Body of pancreas (tissue), 4 donors: ENCODE measurements around the gene ACADSB.

ENCODE experiments used
- POLR2A ChIP-seq, 3 donors: fragments of 450-650 bp; IDR thresholded peaks; one replicate each; pipeline ENCODE4 v1.6.1; 2016; ENCODE audit warnings: antibody characterized with exemption in 3 of 3, mild to moderate bottlenecking in 2 of 3
- TF ChIP-seq, protein P1 (sequence below), 7 experiments: fragments of 450-650 bp in 4 of 7; fragments of 200-600 bp in 3 of 7; sonication (generic) in 3 of 7; IDR thresholded peaks; one replicate each; pipeline ENCODE4 v1.5.1; 2016 to 2019; ENCODE audit warnings: antibody characterized with exemption in 7 of 7

DNA sequence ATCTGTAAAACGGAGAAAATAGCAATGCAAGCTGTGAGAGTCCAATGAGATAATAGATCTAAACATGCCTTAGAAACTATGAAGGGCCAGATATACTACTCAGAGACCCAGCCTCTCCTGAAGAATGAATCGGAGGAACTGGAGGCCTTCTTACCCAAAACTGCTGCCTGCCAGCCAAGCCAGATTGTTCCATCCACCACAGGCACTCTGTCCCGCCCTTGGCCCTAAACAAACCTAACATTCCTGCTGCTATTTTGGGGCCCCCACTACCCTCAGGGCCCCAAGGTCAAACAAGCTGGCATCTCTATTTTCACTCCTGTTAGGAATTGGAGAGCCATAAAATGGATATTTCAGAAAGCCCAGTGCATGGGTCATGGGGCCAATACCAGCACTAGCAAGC lies 79.0 kb downstream of the ACADSB start:
- TF ChIP-seq POLR2A (IDR thresholded peaks at IDR 0.05): no peak
- TF ChIP-seq, protein P1, sequence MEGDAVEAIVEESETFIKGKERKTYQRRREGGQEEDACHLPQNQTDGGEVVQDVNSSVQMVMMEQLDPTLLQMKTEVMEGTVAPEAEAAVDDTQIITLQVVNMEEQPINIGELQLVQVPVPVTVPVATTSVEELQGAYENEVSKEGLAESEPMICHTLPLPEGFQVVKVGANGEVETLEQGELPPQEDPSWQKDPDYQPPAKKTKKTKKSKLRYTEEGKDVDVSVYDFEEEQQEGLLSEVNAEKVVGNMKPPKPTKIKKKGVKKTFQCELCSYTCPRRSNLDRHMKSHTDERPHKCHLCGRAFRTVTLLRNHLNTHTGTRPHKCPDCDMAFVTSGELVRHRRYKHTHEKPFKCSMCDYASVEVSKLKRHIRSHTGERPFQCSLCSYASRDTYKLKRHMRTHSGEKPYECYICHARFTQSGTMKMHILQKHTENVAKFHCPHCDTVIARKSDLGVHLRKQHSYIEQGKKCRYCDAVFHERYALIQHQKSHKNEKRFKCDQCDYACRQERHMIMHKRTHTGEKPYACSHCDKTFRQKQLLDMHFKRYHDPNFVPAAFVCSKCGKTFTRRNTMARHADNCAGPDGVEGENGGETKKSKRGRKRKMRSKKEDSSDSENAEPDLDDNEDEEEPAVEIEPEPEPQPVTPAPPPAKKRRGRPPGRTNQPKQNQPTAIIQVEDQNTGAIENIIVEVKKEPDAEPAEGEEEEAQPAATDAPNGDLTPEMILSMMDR (IDR thresholded peaks at IDR 0.05): no peak
